Left renal pelvis (tissue), 4 donors: ENCODE data around the gene DCUN1D4. TPM values are rescaled to one million over a fixed set of nuclear protein-coding genes. Genes with fewer than 3 reads are reported as not detected.

Source experiments
- DNase-seq, 4 donors: peaks; one replicate each; pipeline ENCODE4 v3.0.0-alpha.2; 2013; ENCODE audit warnings: low read depth in 4 of 4, low spot score in 3 of 4
- polyA plus RNA-seq, 4 donors: library from polyadenylated mRNA; unstranded; fragments of 120-200 nt; gene quantifications; one replicate each; pipeline ENCODE4 v1.2.1, GENCODE V29; 2013; ENCODE audit not compliant: insufficient read length in 4 of 4

DCUN1D4 gene
- polyA plus RNA-seq, 4 donors = 40.4 to 64.5 (median 62.4) TPM

- DNase-seq = no peak
These were observed 10.2 kb downstream of the DCUN1D4 start for GRCh38 chr4:51853027-51853682.

- DNase-seq = no peak
These were observed 12.3 kb downstream of the DCUN1D4 start for GRCh38 chr4:51855270-51855669.

- DNase-seq = no peak
These were observed 12.8 kb downstream of the DCUN1D4 start for GRCh38 chr4:51855751-51856150.

- no peak for DNase-seq
These were observed 15.8 kb downstream of the DCUN1D4 start for GRCh38 chr4:51858605-51859202.

GRCh38 chr4:51859476-51860031 lies 16.6 kb downstream of the DCUN1D4 start:
- no peak for DNase-seq

- DNase-seq = no peak
These were observed 19.2 kb downstream of the DCUN1D4 start for GRCh38 chr4:51862199-51862598.

- DNase-seq = no peak
These were observed 19.8 kb downstream of the DCUN1D4 start for GRCh38 chr4:51862781-51863180.

GRCh38 chr4:51865717-51866116 lies 22.8 kb downstream of the DCUN1D4 start:
- no peak for DNase-seq

GRCh38 chr4:51866835-51867234 lies 23.9 kb downstream of the DCUN1D4 start:
- no peak for DNase-seq

- no peak for DNase-seq
These were observed 24.9 kb downstream of the DCUN1D4 start for GRCh38 chr4:51867689-51868448.

GRCh38 chr4:51868449-51868847 lies 25.5 kb downstream of the DCUN1D4 start:
- no peak for DNase-seq

- no peak for DNase-seq
These were observed 27.7 kb downstream of the DCUN1D4 start for GRCh38 chr4:51870441-51871188.

GRCh38 chr4:51872283-51872997 lies 29.5 kb downstream of the DCUN1D4 start:
- no peak for DNase-seq

GRCh38 chr4:51874551-51874950 lies 31.6 kb downstream of the DCUN1D4 start:
- DNase-seq = no peak

GRCh38 chr4:51878431-51878830 lies 35.5 kb downstream of the DCUN1D4 start:
- no peak for DNase-seq

GRCh38 chr4:51880016-51880915 lies 37.3 kb downstream of the DCUN1D4 start:
- peak in 1 of 4 donors; percentile 10 for DNase-seq

- DNase-seq = no peak
These were observed 41.1 kb downstream of the DCUN1D4 start for GRCh38 chr4:51884055-51884454.

- no peak for DNase-seq
These were observed 41.7 kb downstream of the DCUN1D4 start for GRCh38 chr4:51884606-51885005.

- no peak for DNase-seq
These were observed 42.4 kb downstream of the DCUN1D4 start for GRCh38 chr4:51885363-51885762.
